HG03159 (cell line): ENCODE data around the gene CAPN14.

Experiments used
- ATAC-seq: cut with Tn5 transposase; IDR thresholded peaks from one replicate; pipeline ENCODE4 v1.9.1; 2021; ENCODE audit warnings: mild to moderate bottlenecking, moderate library complexity; ENCODE audit not compliant: unreplicated experiment

CAPN14 gene

GRCh38 chr2:31217465-31218200 lies at the start of gene CAPN14:
Gene CAPN14, minus strand, starts transcription at chr2:31217515. Its CDS starts 12,068 bp downstream, at chr2:31205447.
- ATAC-seq, result no peak

GRCh38 chr2:31266804-31267203 lies 49.5 kb upstream of the CAPN14 start:
- no peak for ATAC-seq

- ATAC-seq, result no peak
These were observed 47.9 kb upstream of the CAPN14 start for GRCh38 chr2:31265234-31265633.

GRCh38 chr2:31263636-31264190 lies 46.4 kb upstream of the CAPN14 start:
- no peak for ATAC-seq

- no peak for ATAC-seq
These were observed 43.6 kb upstream of the CAPN14 start for GRCh38 chr2:31260870-31261269.

- ATAC-seq, result no peak
These were observed 41.8 kb upstream of the CAPN14 start for GRCh38 chr2:31259075-31259474.

- ATAC-seq, result peak; percentile 58
These were observed 41.0 kb upstream of the CAPN14 start for GRCh38 chr2:31258351-31258750.

GRCh38 chr2:31256611-31257382 lies 39.5 kb upstream of the CAPN14 start:
- ATAC-seq, result peak; percentile 12

GRCh38 chr2:31255911-31256571 lies 38.7 kb upstream of the CAPN14 start:
- peak; percentile 61 for ATAC-seq

GRCh38 chr2:31254237-31255203 lies 37.2 kb upstream of the CAPN14 start:
- no peak for ATAC-seq

- no peak for ATAC-seq
These were observed 36.2 kb upstream of the CAPN14 start for GRCh38 chr2:31253356-31254131.

GRCh38 chr2:31251851-31252250 lies 34.5 kb upstream of the CAPN14 start:
- ATAC-seq, result no peak

- no peak for ATAC-seq
These were observed 33.7 kb upstream of the CAPN14 start for GRCh38 chr2:31251018-31251417.

GRCh38 chr2:31249009-31249690 lies 31.8 kb upstream of the CAPN14 start:
- ATAC-seq, result no peak

- ATAC-seq, result no peak
These were observed 30.8 kb upstream of the CAPN14 start for GRCh38 chr2:31248139-31248538.

- ATAC-seq, result no peak
These were observed 30.4 kb upstream of the CAPN14 start for GRCh38 chr2:31247711-31248110.

- ATAC-seq, result no peak
These were observed 29.0 kb upstream of the CAPN14 start for GRCh38 chr2:31246184-31246852.

- ATAC-seq, result no peak
These were observed 26.8 kb upstream of the CAPN14 start for GRCh38 chr2:31244101-31244500.
